ENCODE data around the gene GRIN2A.

GRCh38 chr16:9900576-9900975 is 281.7 kb downstream of the GRIN2A start:
- TF ChIP-seq POLR2AphosphoS5 (IDR thresholded peaks at IDR 0.05; ENCODE audit: insufficient read depth, low read depth, low read length): no peak
- no peak for TF ChIP-seq POLR2A (IDR thresholded peaks at IDR 0.05; ENCODE audit: low read depth, low read length)
